HL-60/S4 treated with retinoic acid at 250 ng/mL for 4 days and 3 days (cell line): Measurements from ENCODE around the gene GADD45A.

Source experiments
- in situ Hi-C: fragments of 300-500 bp; cut with MboI; formaldehyde crosslinking; loops from 2 replicates; pipeline ENCODE4 v1.7.0; 2022; ENCODE audit warnings: low sequenced_read_pairs

Gene GADD45A

DNA sequence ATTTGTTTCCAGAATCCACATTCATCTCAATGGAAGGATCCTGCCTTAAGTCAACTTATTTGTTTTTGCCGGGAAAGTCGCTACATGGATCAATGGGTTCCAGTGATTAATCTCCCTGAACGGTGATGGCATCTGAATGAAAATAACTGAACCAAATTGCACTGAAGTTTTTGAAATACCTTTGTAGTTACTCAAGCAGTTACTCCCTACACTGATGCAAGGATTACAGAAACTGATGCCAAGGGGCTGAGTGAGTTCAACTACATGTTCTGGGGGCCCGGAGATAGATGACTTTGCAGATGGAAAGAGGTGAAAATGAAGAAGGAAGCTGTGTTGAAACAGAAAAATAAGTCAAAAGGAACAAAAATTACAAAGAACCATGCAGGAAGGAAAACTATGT is 2.6 kb downstream of the GADD45A start:
- in situ Hi-C loops: no loop called here

DNA sequence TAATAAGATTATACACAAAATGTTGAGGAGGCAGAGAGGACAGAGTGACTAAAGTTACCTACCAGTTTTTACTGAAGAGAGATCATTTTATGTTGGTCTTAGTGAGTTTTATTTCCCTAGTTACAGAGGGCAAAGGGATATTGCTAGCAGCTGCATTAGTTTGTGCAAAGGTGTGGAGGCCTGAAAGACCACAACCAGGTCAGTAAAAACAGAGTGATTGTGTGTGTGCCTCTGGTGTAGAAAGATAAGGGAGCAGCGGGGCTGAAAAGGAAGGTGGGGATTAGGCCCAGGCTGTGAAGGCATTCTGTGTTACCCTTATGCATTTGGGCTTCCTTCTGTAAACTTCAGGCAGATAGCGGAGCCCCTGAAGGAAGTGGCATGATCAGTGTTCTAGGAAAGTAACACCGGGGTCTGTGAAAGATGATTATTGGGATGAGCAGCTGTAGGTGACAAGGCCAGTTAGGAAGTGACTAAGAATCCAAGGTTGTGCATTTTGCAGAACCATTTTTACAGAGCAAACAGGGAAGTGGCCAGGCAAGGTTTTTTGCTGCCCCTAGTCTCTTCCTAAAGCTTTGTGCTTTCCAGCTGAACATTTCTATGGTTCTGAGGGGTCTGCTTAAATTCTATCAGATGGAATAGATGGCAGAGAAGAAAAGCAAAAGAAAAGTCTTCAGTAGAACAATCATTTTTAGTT is 3.7 kb downstream of the GADD45A start:
- in situ Hi-C loops: no loop called here

DNA sequence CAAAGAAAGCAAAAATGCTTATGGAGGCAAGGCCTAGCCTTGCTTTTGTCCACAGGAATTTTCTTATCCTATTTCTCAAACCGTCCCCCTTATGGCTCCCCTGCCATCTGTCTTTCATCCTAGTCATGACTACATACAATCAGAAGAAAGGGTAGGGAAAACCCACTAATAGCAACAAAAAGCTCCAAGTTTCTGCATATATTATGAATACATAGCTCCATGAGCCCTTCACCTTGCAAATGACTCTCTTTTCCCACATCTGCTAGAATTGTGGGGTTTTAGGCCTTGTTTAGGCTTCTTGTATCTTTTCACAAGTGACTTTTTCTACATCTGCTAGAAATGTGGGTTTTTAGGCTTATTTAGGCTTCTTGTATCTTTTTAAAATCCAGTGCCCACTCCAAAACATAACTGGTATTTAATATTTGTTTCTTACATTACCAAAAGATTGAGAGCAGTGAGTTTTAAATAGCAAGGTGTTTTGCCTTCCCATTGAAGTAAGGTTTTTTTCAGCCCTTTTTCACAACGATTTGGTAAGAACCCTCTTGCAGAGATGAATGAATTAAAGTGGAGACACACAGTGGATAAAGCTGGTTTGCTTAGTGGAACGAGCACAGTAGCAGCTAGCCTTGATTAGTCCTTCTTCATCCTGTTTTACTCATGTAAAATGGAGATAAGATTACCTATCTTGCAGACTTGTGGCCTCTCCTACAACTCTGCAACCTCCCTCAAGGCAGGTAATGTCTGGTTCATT is 4.4 kb downstream of the GADD45A start:
- in situ Hi-C loops: no loop called here

DNA sequence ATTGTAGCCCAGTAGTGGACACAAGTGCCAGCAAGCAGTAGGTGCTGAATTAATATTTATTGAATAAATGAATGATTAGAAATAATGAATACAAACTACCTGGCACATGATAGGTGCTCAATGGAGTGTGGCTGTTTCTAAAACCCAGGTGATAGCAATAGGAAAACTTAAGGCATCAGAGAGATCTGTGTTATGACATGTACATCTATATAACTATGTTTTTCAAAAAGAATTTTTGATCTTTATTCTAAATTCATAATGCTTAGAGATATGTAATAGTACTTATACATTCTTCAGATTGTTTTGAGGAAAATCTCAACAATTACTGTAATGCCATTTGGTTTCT is 5.0 kb downstream of the GADD45A start:
- in situ Hi-C loops: no loop called here

DNA sequence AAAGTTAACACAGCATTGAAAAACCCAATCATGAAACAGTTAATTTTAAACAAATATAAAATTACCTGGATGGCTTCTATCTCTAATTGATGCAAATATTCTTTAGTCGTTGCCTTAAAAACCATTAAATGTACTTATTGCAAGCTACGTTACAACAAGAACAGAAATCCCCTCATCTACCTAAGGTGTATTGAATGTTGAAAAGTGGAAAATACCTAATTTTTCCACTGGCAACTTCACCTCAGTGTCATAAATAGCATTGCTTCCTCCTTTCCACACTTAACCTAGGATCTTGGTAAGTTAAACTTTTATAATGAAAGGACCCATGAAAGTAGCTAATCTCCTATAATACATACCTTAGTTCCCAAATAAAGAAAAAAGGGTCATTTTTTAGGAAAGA is 5.4 kb downstream of the GADD45A start:
- in situ Hi-C loops: no loop called here

DNA sequence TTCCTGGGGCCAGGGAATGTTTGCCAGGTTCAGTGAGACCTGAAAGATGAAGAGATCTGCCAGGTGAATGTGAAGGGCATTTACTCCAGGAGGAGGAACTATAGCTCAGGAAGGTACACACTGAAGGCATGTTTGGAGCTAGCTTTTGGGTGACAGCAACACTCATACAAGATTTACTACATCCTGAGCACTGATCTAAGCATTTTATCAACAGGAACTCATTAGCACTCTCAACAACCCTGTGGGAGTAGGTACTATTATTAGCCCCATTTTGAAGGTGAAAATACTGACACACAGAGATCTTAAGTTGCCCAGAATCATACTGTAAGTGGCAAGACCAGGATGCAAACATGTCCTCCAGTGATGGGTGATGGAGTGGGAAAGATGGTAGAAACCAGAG is 6.7 kb downstream of the GADD45A start:
- in situ Hi-C loops: no loop called here

DNA sequence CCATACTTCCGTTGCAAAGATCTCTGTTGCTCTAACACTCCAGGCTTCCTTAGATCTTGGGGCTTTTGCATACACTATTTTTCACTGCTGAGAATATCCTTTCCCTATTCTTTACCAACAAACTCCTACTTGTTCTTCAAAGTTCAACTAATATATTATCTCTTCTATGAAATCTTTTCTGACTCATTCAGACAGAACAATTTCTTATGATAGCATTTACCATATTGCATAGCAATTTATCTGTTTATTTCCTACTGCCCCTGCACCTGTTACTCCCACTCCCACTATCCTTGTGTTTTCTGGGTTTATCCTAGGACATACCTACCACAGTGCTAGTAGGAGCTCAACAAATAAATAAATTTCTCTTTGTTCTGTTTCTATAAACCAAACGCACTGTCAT is 11.0 kb downstream of the GADD45A start:
- in situ Hi-C loops: no loop called here

DNA sequence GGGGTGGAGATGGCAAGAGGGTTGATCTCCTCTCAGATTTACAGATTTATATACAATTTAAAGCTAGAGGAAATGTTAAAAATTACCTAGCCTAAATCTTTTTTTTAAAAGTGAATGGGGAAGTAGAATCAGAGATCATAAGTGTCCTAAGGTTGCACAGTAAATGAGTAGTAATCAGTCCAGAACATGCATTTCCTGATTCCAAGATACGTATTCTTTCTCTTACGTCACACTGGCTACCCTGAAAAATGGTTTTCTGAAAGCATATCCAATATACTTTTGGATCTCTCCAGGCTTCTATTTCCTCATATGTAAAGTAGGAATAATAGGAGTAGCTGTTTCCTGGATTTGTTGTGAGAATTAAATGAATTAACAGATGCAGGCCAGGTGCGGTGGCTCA is 11.7 kb downstream of the GADD45A start:
- in situ Hi-C loops: no loop called here

DNA sequence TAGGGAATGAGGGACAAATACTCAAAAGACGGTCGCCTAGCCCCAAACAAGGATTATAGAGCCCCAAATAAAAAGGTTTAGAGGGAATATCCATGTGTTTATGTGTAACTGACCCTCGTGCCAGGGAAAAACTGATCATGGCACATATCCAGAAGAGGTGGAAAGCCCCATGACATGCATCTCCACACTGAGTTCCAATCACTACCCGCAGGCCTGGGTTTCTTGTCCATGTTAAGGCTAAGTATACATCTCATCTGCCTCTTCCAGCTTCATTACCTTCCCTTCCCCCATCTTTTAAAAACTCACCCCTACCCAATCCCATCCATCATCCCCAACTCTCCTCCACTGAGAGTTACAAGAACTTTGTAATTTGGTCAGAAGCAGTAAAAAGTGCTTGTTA is 15.2 kb downstream of the GADD45A start:
- in situ Hi-C loops: no loop called here

DNA sequence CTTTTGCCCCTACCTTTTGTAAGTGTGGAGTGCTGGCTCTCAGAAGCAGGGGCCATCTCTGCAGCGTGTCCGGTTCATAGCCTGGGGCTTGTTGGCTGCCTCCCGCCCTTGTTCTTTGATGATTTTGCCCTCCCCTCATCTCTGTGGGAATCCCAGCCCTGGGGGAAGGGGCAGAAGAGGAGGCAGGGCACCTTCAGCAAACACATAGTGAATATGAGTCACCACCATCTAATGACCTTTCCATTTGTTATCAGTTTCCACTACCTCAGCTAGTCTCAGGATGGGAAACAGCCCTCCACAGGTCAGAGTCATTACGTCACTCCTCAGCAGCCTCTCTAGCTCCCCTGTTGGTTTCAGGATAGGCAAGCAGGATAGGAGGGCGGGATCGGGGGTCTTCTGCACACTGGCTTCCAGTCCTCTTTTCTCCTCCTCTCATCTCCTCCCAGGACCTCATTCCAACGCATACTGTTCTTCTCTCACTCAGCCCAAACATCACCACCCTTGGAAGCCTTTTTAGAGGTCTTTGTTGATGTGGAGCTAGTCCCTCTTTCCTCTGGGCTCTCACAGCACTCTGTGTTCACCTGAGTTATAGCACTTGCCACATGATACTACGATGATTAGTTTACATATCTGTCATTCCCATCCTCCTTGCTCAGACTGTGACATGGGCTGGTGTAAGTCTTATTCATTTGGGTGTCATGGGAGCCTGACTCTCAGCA is 15.8 kb downstream of the GADD45A start:
- in situ Hi-C loops: no loop called here

DNA sequence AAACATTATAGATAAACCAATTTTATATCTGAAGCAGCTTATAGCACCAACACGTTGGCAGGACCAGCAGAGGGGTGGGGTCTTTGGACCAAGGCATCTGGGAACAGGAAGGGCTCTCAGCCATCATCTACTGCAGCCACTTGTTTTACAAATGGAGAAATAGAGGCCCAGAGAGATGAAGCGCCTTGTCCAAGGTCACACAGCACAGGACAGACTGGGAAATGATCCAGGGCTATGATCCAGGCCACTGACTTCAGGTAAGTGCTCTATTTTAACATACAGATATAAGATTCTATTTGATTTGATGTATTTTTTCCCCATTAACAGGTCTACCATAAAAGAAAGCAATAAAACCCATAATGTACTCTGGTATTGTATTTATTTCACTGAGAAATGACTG is 16.9 kb downstream of the GADD45A start:
- in situ Hi-C loops: no loop called here

DNA sequence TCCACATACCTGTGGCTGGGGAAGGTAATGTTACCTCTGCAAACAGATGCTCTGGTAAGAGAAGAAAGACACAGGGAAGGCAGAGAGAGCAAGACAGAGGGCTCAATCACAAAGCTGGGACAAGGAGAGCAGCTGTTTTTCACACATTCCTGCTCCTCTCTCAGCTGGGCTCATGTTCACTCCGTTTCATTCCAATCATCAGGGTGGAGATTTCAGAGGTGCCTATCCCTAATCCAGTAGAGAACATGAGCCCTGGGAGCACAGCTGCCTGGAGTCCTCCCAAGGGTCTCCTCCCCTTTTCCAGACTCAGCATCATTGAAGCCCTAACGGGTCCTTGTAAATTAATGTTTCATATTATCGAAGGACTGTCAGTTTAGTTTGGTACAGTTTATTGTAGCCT is 19.4 kb downstream of the GADD45A start:
- in situ Hi-C loops: no loop called here

DNA sequence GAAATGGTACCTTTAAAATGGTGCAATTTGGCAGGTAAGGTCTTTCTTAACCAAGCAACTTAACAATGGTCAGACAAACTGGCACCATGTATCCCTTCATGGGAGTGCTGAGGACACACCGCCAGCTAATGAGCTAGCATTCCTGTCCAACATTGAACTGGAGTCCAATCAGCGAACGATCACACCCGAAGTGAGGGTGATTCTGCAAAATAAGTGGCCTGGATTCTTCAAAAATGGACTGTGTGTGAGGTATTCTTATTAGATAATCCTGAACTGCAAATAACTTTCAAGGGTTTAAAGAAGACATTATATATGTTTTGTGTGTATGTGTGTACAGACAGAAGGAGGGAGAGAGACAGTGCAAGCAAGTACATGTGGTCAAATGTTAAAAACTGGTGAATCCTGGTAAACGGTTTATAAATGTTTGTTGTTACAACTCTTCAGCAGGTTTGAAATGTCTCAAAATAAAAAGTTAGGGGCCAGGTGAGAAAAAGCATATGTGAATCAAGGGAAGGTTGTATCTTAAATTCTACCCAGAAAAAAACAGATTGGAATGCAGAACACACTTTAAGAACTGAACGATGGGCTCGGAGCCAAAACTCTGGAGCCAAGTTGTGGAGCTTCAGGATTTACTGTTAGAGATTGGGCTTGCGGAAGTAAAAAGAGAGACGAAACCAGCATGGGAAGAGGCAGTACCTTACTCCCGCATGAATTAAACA is 20.9 kb downstream of the GADD45A start:
- in situ Hi-C loops: no loop called here

DNA sequence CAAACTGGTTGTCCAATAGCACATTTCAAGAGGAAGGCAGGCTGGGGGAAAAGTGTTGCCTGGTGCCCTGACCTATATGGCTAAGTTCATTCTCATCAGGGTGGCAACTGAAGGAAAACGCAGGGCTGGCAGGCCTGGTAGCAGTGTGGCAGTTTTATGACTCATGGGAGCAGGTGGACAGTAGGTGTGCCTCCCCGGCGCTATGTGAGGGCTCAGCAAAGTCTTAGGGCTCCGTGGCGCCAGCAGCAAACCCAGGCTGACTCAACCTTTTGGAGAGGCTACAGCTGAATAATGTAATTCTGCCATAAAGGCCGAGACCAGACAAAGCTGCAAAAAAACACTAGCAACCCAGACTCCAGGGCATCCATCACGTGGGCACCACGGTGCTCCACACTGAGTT is 23.6 kb downstream of the GADD45A start:
- in situ Hi-C loops: no loop called here

DNA sequence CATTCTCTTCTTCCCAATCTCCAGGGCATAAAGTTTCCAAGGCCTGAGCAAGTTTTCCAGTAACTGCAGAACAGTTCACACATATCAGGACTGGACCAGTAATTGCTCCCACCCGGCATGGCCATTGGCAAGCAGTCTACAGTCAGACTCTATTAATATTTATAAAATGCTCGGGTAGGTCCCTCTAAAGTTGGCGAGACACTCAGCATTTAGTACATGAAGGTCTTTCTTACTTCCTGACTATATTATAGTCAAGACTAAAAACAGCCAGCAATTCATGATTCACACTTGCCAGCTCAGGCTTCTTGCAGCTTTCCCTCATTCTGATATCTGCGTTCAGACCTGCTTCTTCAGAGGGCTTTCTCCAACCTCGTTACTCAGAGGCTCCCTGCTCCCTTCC is 25.4 kb downstream of the GADD45A start:
- in situ Hi-C loops: no loop called here

DNA sequence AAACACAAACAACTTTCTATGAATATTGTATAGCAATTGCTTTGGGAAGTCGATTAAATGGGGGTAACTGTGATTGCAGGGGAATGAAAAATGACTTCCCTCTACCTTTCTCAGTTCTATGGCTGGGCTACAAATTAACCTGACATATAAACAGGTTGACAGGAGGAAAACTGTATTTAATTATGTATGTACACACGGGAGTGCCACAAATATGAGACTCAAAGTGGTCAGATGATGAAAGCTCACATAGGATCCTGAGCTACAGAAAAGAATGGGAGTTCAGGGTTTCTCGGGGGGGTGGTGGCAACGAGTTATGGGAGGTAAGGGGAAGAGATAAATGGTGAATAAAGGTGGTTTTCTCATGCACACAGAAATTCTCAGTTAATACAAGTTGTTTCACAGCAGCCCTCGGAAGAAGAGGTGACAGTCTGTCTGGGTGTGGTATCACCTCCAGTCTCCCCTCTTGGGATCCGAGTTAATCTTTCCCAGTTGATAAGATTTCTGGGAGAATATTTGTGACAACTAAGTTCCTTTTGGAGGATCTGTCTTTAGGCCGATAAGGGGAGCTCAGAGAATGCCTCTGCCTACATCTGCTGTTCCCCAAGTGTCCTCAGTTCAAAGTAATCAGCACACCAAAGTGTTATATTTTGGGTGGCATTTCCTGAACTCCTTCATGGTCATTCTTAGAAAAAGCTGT is 26.3 kb downstream of the GADD45A start:
- in situ Hi-C loops: no loop called here

DNA sequence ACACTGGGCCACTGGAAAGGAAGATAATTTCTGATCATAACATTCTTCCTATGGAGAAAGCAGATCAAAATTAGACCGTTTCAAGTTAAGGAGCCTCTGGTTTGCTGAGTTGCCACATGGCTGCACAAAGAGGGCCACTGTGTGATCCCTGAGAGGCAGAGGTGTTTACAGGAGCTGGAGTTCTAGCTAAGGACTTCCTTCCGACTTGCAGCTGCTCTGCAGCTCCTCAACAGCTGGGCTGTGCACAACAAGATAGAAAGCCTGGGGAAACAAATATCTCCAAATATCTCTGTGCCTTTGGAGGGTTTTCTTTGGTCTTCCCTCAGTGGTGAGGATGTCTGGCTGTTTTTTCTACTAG is 26.8 kb downstream of the GADD45A start:
- in situ Hi-C loops: no loop called here

DNA sequence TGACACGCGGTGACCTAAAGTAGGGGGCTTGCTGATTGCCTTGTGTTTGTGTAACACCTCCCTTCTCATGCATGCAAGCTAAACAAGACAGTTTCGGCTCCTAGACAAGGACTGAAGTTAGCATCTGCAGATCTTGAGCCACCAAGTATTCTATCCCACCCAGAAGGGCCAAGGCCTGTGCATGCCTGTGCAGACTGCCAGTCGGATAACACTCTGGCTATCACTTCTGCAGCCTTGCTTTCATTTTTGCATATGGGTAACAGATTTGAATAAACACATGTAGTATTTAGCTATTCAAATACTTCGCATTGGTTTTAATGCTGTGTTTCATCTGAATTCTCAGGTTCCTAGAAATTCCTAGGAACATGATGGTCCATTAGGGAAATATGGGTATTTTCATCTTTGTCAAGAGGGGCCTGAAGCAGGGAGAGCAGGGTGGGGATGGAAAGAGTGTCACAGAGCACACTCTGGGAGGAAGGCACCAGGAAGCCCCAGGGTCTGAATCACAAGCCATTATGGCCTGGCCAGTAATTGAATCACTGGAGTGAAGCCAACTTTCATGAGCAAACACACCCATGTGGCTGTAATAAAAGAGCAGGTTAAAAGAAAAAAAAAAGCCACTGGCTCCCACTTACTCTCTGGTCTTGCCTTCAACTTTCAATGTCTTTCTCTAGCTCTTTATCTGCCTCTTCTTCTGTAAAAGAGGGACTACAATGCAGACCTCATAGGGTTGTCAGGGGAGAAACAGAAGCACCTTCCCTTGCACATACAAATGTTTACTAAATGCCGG is 28.3 kb downstream of the GADD45A start:
- in situ Hi-C loops: no loop called here

DNA sequence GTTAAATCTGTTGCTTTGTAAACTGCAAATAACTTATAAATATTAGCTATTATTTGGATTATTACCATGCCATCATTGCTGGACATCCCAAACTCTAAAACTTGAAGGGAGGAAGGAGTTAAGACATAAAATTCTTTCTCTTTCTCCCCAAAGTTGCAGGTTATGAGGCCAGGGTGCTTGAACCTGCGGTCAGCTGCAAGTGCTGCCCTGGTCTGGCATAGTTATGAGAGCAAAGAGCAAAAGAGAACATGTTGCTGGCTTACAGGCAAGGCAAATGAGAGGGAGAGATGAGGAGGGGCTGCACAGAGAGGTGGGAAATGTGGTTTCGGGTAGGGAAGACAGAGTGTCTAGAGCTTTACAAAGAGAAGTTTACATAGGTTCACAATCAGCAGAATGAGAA is 30.8 kb downstream of the GADD45A start:
- in situ Hi-C loops: no loop called here

DNA sequence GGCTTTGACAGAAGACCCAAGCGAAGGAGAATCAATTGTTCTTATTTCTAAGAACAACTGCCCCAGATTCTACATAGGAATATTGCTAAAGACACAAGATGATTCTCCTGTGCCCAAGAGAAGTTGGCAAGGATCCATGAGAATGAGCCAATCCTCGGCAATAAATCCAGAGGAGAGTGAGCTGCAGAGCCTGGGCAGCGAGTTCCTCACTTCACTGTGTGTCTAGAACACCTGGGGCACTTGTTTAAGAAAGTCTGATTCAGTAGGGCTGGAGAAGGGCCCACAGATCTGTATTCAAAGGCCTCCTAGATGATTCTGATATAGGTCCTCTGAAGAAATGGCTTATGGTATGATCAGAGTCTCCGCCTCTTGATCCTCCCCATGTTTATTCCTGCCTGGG is 31.8 kb downstream of the GADD45A start:
- in situ Hi-C loops: no loop called here
